Nephron (organoid): ENCODE data around the gene PEX6.
"Not testable (repeated sequence)": the region's sequence is repeated elsewhere in the genome, so short reads cannot be mapped to it uniquely, and the experiment has no call there.

Source experiments
- H3K27ac Mint-ChIP-seq, 3 experiments: 2 replicates each; pipeline ENCODE4 v1.8.0; 2020; ENCODE audit warnings: mixed read lengths in 3 of 3, mild to moderate bottlenecking in 2 of 3, moderate library complexity in 1 of 3
- H3K27me3 Mint-ChIP-seq: 2 replicates; pipeline ENCODE4 v1.8.0; 2021; ENCODE audit warnings: low read depth, mild to moderate bottlenecking, moderate library complexity, mixed read lengths
- H3K36me3 Mint-ChIP-seq: 2 replicates; pipeline ENCODE4 v1.8.0; 2020; ENCODE audit warnings: low read depth, mixed read lengths
- H3K4me1 Mint-ChIP-seq: 2 replicates; pipeline ENCODE4 v1.8.0; 2020; ENCODE audit warnings: mixed read lengths
- H3K4me3 Mint-ChIP-seq, 3 experiments: 2 replicates each; pipeline ENCODE4 v1.8.0; 2020; ENCODE audit warnings: mild to moderate bottlenecking in 3 of 3, mixed read lengths in 3 of 3, moderate library complexity in 2 of 3
- H3K9me3 Mint-ChIP-seq: 2 replicates; pipeline ENCODE4 v1.8.0; 2020; ENCODE audit warnings: mixed read lengths
- CTCF ChIP-seq, 3 experiments: fragments of 200-600 bp; sonication (generic); IDR thresholded peaks; one replicate each; pipeline ENCODE4 v1.5.0; 2021; ENCODE audit warnings: antibody characterized with exemption in 3 of 3; ENCODE audit not compliant: unreplicated experiment in 3 of 3

The PEX6 gene

GRCh38 chr6:43007126-43007525 is 28.1 kb upstream of the PEX6 start:
- Mint-ChIP-seq H3K36me3 (peaks cover 49% of the 10 kb centered on the region), H3K4me3 (no peak overlapping the region), H3K9me3 (no peaks in the 10 kb centered on the region), H3K27ac (no peak overlapping the region), H3K4me1 (peaks cover 3% of the 10 kb centered on the region), H3K27me3 (no peaks in the 10 kb centered on the region)
- no peak for TF ChIP-seq CTCF (IDR thresholded peaks at IDR 0.05; ENCODE audit: unreplicated experiment in 3 of 3)

- no peak for TF ChIP-seq CTCF (IDR thresholded peaks at IDR 0.05; ENCODE audit: unreplicated experiment in 3 of 3)
- no peak overlapping the region for H3K4me3 Mint-ChIP-seq
- no peaks in the 10 kb centered on the region for H3K4me1 Mint-ChIP-seq
- no peaks in the 10 kb centered on the region for H3K9me3 Mint-ChIP-seq
- H3K27ac Mint-ChIP-seq = no peak overlapping the region
- peaks cover 44% of the 10 kb centered on the region for H3K36me3 Mint-ChIP-seq
- H3K27me3 Mint-ChIP-seq = no peaks in the 10 kb centered on the region
Observed at GRCh38 chr6:43006251-43006650, 27.3 kb upstream of the PEX6 start.

GRCh38 chr6:43005844-43006243 is 26.9 kb upstream of the PEX6 start:
- no peaks in the 10 kb centered on the region for H3K27me3 Mint-ChIP-seq
- H3K27ac Mint-ChIP-seq = no peak overlapping the region
- H3K4me1 Mint-ChIP-seq = no peaks in the 10 kb centered on the region
- peaks cover 42% of the 10 kb centered on the region for H3K36me3 Mint-ChIP-seq
- H3K4me3 Mint-ChIP-seq = no peak overlapping the region
- TF ChIP-seq CTCF (IDR thresholded peaks at IDR 0.05; ENCODE audit: unreplicated experiment in 3 of 3) = no peak
- H3K9me3 Mint-ChIP-seq = no peaks in the 10 kb centered on the region

GRCh38 chr6:43001843-43002242 is 22.9 kb upstream of the PEX6 start:
- H3K4me1 Mint-ChIP-seq = peaks cover 6% of the 10 kb centered on the region
- H3K36me3 Mint-ChIP-seq = peaks cover 18% of the 10 kb centered on the region
- H3K27me3 Mint-ChIP-seq = no peaks in the 10 kb centered on the region
- H3K4me3 Mint-ChIP-seq = no peak overlapping the region
- H3K27ac Mint-ChIP-seq = no peak overlapping the region
- H3K9me3 Mint-ChIP-seq = no peaks in the 10 kb centered on the region
- TF ChIP-seq CTCF (IDR thresholded peaks at IDR 0.05; ENCODE audit: unreplicated experiment in 3 of 3) = no peak

GRCh38 chr6:42998205-42998604 is 19.2 kb upstream of the PEX6 start:
- not testable (repeated sequence) for H3K4me3 Mint-ChIP-seq, H3K4me1 Mint-ChIP-seq, H3K9me3 Mint-ChIP-seq, H3K27me3 Mint-ChIP-seq
- peaks cover 21% of the 10 kb centered on the region for H3K36me3 Mint-ChIP-seq
- peak overlapping the region in 1 of 3 experiments; percentile 51 for H3K27ac Mint-ChIP-seq

- Mint-ChIP-seq H3K27me3 (no peaks in the 10 kb centered on the region), H3K4me3 (no peak overlapping the region), H3K27ac (peak overlapping the region; percentile 88 to 93 (median 92)), H3K4me1 (peaks cover 6% of the 10 kb centered on the region), H3K9me3 (no peaks in the 10 kb centered on the region), H3K36me3 (peaks cover 21% of the 10 kb centered on the region)
- no peak for TF ChIP-seq CTCF (IDR thresholded peaks at IDR 0.05; ENCODE audit: unreplicated experiment in 3 of 3)
Observed at GRCh38 chr6:42996513-42996912, 17.5 kb upstream of the PEX6 start.
